CD14-positive monocyte (primary cell): ENCODE data around the gene CDH5. TPM values are rescaled to one million over a fixed set of nuclear protein-coding genes. Genes with fewer than 3 reads are reported as not detected.

ENCODE experiments used
- DNase-seq, 3 donors: peaks; one replicate each; pipeline ENCODE4 v3.0.0-alpha.2; 2011 to 2022
- H2AFZ ChIP-seq: 2 replicates; pipeline ENCODE4 v1.6.0; 2012; ENCODE audit warnings: mild to moderate bottlenecking, low read depth, low read length, inconsistent platforms; ENCODE audit not compliant: insufficient read depth, poor library complexity, severe bottlenecking
- H3K27ac ChIP-seq, 2 donors: 1 replicate in 1 of 2; 2 replicates in 1 of 2; pipeline ENCODE4 v1.5.1; 2012 to 2013; ENCODE audit warnings: low read length in 2 of 2, control low read depth in 1 of 2, inconsistent platforms in 1 of 2, low read depth in 1 of 2, mild to moderate bottlenecking in 1 of 2
- H3K27me3 ChIP-seq, 2 donors: one replicate each; pipeline versions ENCODE4 v1.6.0 to v1.6.1; 2011 to 2013; ENCODE audit warnings: low read length in 2 of 2; ENCODE audit not compliant: control insufficient read depth in 2 of 2, insufficient read depth in 2 of 2
- H3K36me3 ChIP-seq, 2 donors: replicated peaks in 1 of 2; 1 replicate in 1 of 2; 2 replicates in 1 of 2; pipeline versions ENCODE4 v1.5.1 to v1.6.1; 2012 to 2013; ENCODE audit warnings: low read length in 2 of 2, control low read depth in 1 of 2, inconsistent platforms in 1 of 2, mild to moderate bottlenecking in 1 of 2; ENCODE audit not compliant: insufficient read depth in 2 of 2, control insufficient read depth in 1 of 2
- H3K4me1 ChIP-seq, 2 donors: 1 replicate in 1 of 2; 2 replicates in 1 of 2; pipeline versions ENCODE4 v1.5.1 to v1.6.1; 2012 to 2013; ENCODE audit warnings: low read length in 2 of 2, control low read depth in 1 of 2, inconsistent platforms in 1 of 2, mild to moderate bottlenecking in 1 of 2, moderate library complexity in 1 of 2; ENCODE audit not compliant: insufficient read depth in 2 of 2, control insufficient read depth in 1 of 2
- H3K4me2 ChIP-seq: replicated peaks from 2 replicates; pipeline ENCODE3; 2012; ENCODE audit warnings: low read length, moderate library complexity, mild to moderate bottlenecking; ENCODE audit not compliant: poor library complexity, severe bottlenecking; ENCODE audit errors: extremely low read depth
- H3K4me3 ChIP-seq, 3 experiments: fragments of 200-600 bp in 1 of 3; sonication (generic) in 1 of 3; replicated peaks in 1 of 3; 1 replicate in 2 of 3; 2 replicates in 1 of 3; pipeline ENCODE4 v1.5.1; 2011 to 2013; ENCODE audit warnings: low read length in 3 of 3, mild to moderate bottlenecking in 3 of 3, control low read depth in 2 of 3, low read depth in 2 of 3, inconsistent platforms in 1 of 3, moderate library complexity in 1 of 3
- H3K79me2 ChIP-seq: 2 replicates; pipeline ENCODE4 v1.6.0; 2012; ENCODE audit warnings: mild to moderate bottlenecking, control low read depth, inconsistent platforms, low read length, moderate library complexity; ENCODE audit not compliant: insufficient read depth
- H3K9ac ChIP-seq: 2 replicates; pipeline ENCODE4 v1.6.0; 2017; ENCODE audit warnings: low read length, mild to moderate bottlenecking; ENCODE audit not compliant: insufficient read depth, poor library complexity, severe bottlenecking
- H3K9me3 ChIP-seq, 2 donors: replicated peaks in 1 of 2; 1 replicate in 1 of 2; 2 replicates in 1 of 2; pipeline versions ENCODE4 v1.5.1 to v1.6.1; 2012 to 2013; ENCODE audit warnings: low read length in 2 of 2, control low read depth in 1 of 2; ENCODE audit not compliant: control insufficient read depth in 1 of 2, insufficient read depth in 1 of 2
- H4K20me1 ChIP-seq: 2 replicates; pipeline ENCODE4 v1.6.0; 2012; ENCODE audit warnings: mild to moderate bottlenecking, low read length, control low read depth, moderate library complexity; ENCODE audit not compliant: insufficient read depth
- H3K27ac Mint-ChIP-seq, 7 donors: one replicate each; pipeline ENCODE4 v1.8.0; 2020; ENCODE audit warnings: mild to moderate bottlenecking in 7 of 7, mixed read lengths in 7 of 7, moderate library complexity in 6 of 7, inconsistent platforms in 2 of 7
- H3K27me3 Mint-ChIP-seq, 3 donors: one replicate each; pipeline ENCODE4 v1.8.0; 2021 to 2022; ENCODE audit warnings: low read depth in 3 of 3, mild to moderate bottlenecking in 3 of 3, mixed read lengths in 3 of 3, moderate library complexity in 3 of 3, inconsistent platforms in 1 of 3
- H3K36me3 Mint-ChIP-seq, 2 donors: one replicate each; pipeline ENCODE4 v1.8.0; 2020; ENCODE audit warnings: mixed read lengths in 2 of 2, inconsistent platforms in 1 of 2, mild to moderate bottlenecking in 1 of 2
- H3K4me1 Mint-ChIP-seq: one replicate; pipeline ENCODE4 v1.8.0; 2020; ENCODE audit warnings: mild to moderate bottlenecking, mixed read lengths
- H3K4me3 Mint-ChIP-seq, 2 donors: one replicate each; pipeline ENCODE4 v1.8.0; 2020; ENCODE audit warnings: mild to moderate bottlenecking in 2 of 2, mixed read lengths in 2 of 2, moderate library complexity in 1 of 2
- H3K9me3 Mint-ChIP-seq, 7 donors: one replicate each; pipeline ENCODE4 v1.8.0; 2020 to 2022; ENCODE audit warnings: mixed read lengths in 7 of 7, mild to moderate bottlenecking in 6 of 7, moderate library complexity in 6 of 7, inconsistent platforms in 2 of 7
- CTCF ChIP-seq: fragments of 200-600 bp; IDR thresholded peaks from one replicate; pipeline ENCODE4 v1.8.0; 2022; ENCODE audit warnings: antibody characterized with exemption, mild to moderate bottlenecking
- WGBS: methylation state at CpG from one replicate; pipeline ENCODE4 v1.1.5; 2013; ENCODE audit warnings: missing lambda C conversion rate; ENCODE audit not compliant: insufficient coverage; 5-methylcytosine and 5-hydroxymethylcytosine counted together
- intact Hi-C, 2 donors: fragments of 100-400 bp; cut with micrococcal nuclease; formaldehyde crosslinking; loops; one replicate each; pipeline versions ENCODE4 v1.15.0 to v1.15.1; 2023
- polyA plus RNA-seq, 3 donors: library from polyadenylated mRNA; depleted of rRNA in 1 of 3; unstranded in 2 of 3; stranded (reverse) in 1 of 3; fragments of 300-500 nt in 2 of 3; fragments of >200 nt in 1 of 3; fragmentation: Illumina TruSeq in 2 of 3; gene quantifications; 1 replicate in 2 of 3; 2 replicates in 1 of 3; pipeline ENCODE4 v1.2.3, GENCODE V29; 2012 to 2021

The CDH5 gene
- polyA plus RNA-seq, 3 donors = 0.12 to 0.22 TPM; not detected in 1

GRCh38 chr16:66346221-66346620, 20.3 kb upstream of the CDH5 start:
- Mint-ChIP-seq H3K27ac (no peak overlapping the region), H3K36me3 (no peaks in the 10 kb centered on the region), H3K4me3 (no peak overlapping the region), H3K4me1 (peaks cover 5% of the 10 kb centered on the region), H3K27me3 (peaks cover 10 to 24% (median 14%) of the 10 kb centered on the region in 3 donors), H3K9me3 (peaks cover 0 to 4% (median 0%) of the 10 kb centered on the region in 7 donors)
- no peaks in the 10 kb centered on the region for H4K20me1 ChIP-seq
- no peak overlapping the region for H3K4me3 ChIP-seq
- no peaks in the 10 kb centered on the region for H3K27me3 ChIP-seq
- no peak for TF ChIP-seq CTCF
- no peaks in the 10 kb centered on the region for H3K4me1 ChIP-seq
- H3K9ac ChIP-seq = no peak overlapping the region
- H2AFZ ChIP-seq = no peak overlapping the region
- intact Hi-C loops = loop anchor here in 1 of 2 donors (10.0 kb wide), 1 partner anchor 61 kb away; no protein-coding TSS in a partner anchor
- no peak overlapping the region for H3K27ac ChIP-seq
- no peaks in the 10 kb centered on the region for H3K9me3 ChIP-seq
- DNase-seq = no peak
- no peaks in the 10 kb centered on the region for H3K79me2 ChIP-seq
- no peak overlapping the region for H3K4me2 ChIP-seq
- H3K36me3 ChIP-seq = no peaks in the 10 kb centered on the region
- WGBS = 100% methylated on average over 1 of the region's 2 CpGs

GRCh38 chr16:66352304-66352703, 14.2 kb upstream of the CDH5 start:
- H3K27ac ChIP-seq = no peak overlapping the region
- H3K4me3 Mint-ChIP-seq = no peak overlapping the region
- H3K9ac ChIP-seq = no peak overlapping the region
- no peak for DNase-seq
- no peaks in the 10 kb centered on the region for H4K20me1 ChIP-seq
- H3K79me2 ChIP-seq = no peaks in the 10 kb centered on the region
- H3K4me1 Mint-ChIP-seq = peaks cover 13% of the 10 kb centered on the region
- H3K9me3 ChIP-seq = no peaks in the 10 kb centered on the region
- no peaks in the 10 kb centered on the region for H3K36me3 ChIP-seq
- no peaks in the 10 kb centered on the region for H3K36me3 Mint-ChIP-seq
- H3K4me3 ChIP-seq = no peak overlapping the region
- H3K27me3 ChIP-seq = no peaks in the 10 kb centered on the region
- 95% methylated on average over 2 of the region's 2 CpGs for WGBS
- H3K4me2 ChIP-seq = no peak overlapping the region
- no peak overlapping the region for H3K27ac Mint-ChIP-seq
- intact Hi-C loops = no loop called here
- peaks cover 9 to 19% (median 12%) of the 10 kb centered on the region in 3 donors for H3K27me3 Mint-ChIP-seq
- H3K4me1 ChIP-seq = peaks cover 6 to 7% of the 10 kb centered on the region in 2 donors
- peaks cover 0 to 4% (median 0%) of the 10 kb centered on the region in 7 donors for H3K9me3 Mint-ChIP-seq
- no peak for TF ChIP-seq CTCF
- no peak overlapping the region for H2AFZ ChIP-seq
